Epithelial cell of esophagus (primary cell): ENCODE measurements around the gene SHROOM3.

Experiments used
- DNase-seq: peaks from one replicate; pipeline ENCODE4 v3.0.0; 2010; ENCODE audit warnings: low read depth
- H3K4me3 ChIP-seq: 2 replicates; pipeline ENCODE4 v1.5.1; 2011; ENCODE audit warnings: mild to moderate bottlenecking, low read length, control low read depth
- CTCF ChIP-seq: IDR thresholded peaks from 2 replicates; pipeline ENCODE4 v1.5.1; 2011; ENCODE audit warnings: low read depth, mild to moderate bottlenecking, low read length, control low read depth, inconsistent platforms; ENCODE audit not compliant: insufficient read depth; ENCODE audit errors: missing control alignments

SHROOM3 gene

GRCh38 chr4:76476571-76476970 is 41.5 kb downstream of the SHROOM3 start:
- no peak for DNase-seq
- TF ChIP-seq CTCF: no peak
- no peak overlapping the region for H3K4me3 ChIP-seq

GRCh38 chr4:76484654-76485053 is 49.6 kb downstream of the SHROOM3 start:
- DNase-seq: no peak
- TF ChIP-seq CTCF: no peak
- H3K4me3 ChIP-seq: no peak overlapping the region

GRCh38 chr4:76485450-76485849 is 50.4 kb downstream of the SHROOM3 start:
- peak; percentile 56 for DNase-seq
- TF ChIP-seq CTCF: no peak
- no peak overlapping the region for H3K4me3 ChIP-seq

GRCh38 chr4:76486588-76487276 is 51.7 kb downstream of the SHROOM3 start:
- H3K4me3 ChIP-seq: no peak overlapping the region
- DNase-seq: no peak
- no peak for TF ChIP-seq CTCF

- no peak for TF ChIP-seq CTCF
- DNase-seq: no peak
- H3K4me3 ChIP-seq: no peak overlapping the region
These were observed 52.6 kb downstream of the SHROOM3 start for GRCh38 chr4:76487621-76488020.

DNA sequence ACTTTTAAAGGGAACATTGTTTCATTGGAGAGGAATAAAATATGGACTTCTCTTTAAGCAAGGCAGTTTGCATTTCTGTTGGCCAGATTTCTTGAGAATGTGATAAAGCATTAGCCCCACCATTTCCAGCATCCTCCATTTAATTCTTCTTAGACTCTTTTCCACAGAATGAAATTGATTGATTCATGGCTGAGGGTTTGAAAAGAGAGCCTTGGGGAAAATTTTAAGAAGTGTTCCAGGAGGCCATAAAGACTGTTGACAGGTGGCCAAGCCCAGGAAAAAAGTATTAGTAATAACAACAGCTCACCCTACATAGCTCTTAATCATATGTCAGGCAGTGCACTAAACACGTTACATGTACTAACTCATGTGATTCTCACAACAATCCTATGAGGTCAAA is 53.4 kb downstream of the SHROOM3 start:
- DNase-seq: no peak
- no peak for TF ChIP-seq CTCF
- no peak overlapping the region for H3K4me3 ChIP-seq
